NCI-H510A (cell line): ENCODE results near the gene EDAR.

Source experiments
- DNase-seq: peaks from one replicate; lab custom pipeline; 2025; lab: John Stamatoyannopoulos, UW

Gene EDAR

DNA sequence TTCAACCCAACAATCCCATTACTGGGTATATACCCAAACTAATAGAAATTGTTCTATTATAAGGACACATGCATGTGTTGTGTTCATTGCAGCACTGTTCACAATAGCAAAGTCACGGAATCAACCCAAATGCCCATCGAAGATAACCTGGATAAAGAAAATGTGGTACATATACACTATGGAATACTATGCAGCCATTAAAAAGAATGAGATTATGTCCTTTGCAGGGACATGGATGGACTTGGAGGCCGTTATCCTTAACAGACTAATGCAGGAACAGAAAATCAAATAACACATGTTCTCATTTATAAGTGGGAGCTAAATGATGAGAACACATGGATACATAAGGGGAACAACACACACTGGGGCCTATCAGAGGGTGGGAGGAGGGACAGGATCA lies 136.6 kb downstream of the EDAR start:
- DNase-seq: no peak

DNA sequence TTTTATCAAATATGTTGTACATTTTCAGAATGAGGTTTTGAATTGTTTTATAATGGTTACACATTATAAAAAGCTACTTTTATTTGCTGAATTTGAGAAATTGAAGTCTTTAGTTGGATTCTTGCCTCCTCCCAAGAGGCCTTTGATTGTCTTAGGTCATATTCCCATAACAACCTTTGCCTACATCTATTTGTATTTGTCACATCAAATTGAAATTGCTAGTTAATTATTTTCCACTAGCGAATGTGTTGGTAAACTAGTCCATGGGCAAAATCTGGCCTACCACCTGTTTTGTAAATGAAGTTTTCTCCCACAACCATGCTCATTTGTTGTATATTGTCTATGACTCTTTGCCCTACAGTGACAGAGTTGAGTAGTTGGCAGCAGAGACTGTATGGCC lies 142.0 kb downstream of the EDAR start:
- DNase-seq: no peak

GRCh38 chr2:108845923-108846322 lies 143.1 kb downstream of the EDAR start:
- no peak for DNase-seq
